HCT116 (cell line): ENCODE data around the gene CDHR4. TPM values are rescaled to one million over a fixed set of nuclear protein-coding genes. Genes with fewer than 3 reads are reported as not detected.

ENCODE experiments used
- ATAC-seq: fragments of 200-7000 bp; cut with Tn5 transposase; 2 replicates; pipeline ENCODE4 v1.9.1; 2020; ENCODE audit warnings: mild to moderate bottlenecking, moderate library complexity
- BruUV-seq: library from RNA; stranded (reverse); fragments of 400-500 nt; replicated peaks from 2 replicates; lab custom pipeline; 2021; lab: Mats Ljungman, UMichigan
- CTCF ChIA-PET: fragments of 300-600 bp; sonication (Branson Sonifier 250); formaldehyde crosslinking; loops from one replicate; lab custom pipeline; 2021; ENCODE audit warnings: antibody characterized with exemption; lab: Charles Lee
- POLR2A ChIA-PET: fragments of 300-600, 350-600 bp; sonication (Branson Sonifier 250); formaldehyde crosslinking; loops from one replicate; lab custom pipeline; 2021; ENCODE audit warnings: antibody characterized with exemption; lab: Charles Lee
- RAD21 ChIA-PET, 2 experiments: fragments of 300-600 bp; sonication (Branson Sonifier 250); formaldehyde crosslinking; loops; one replicate each; lab custom pipeline; 2023; ENCODE audit warnings: low total read pairs in 2 of 2; ENCODE audit not compliant: uncharacterized antibody in 2 of 2, unreplicated experiment in 2 of 2, low non-redundant PET in 1 of 2; lab: Charles Lee
- DNase-seq: peaks from one replicate; pipeline ENCODE4 v3.0.0-alpha.2; 2010; ENCODE audit warnings: low read depth, low spot score
- H2AFZ ChIP-seq: fragments of 200-600 bp; shearing (Covaris generic), sonication (generic); 2 replicates; pipeline ENCODE4 v1.6.1; 2017; ENCODE audit warnings: low read depth, mixed run types, mixed read lengths, antibody characterized with exemption, low read length; ENCODE audit not compliant: poor library complexity, severe bottlenecking
- H3K27ac ChIP-seq: 2 replicates; pipeline ENCODE4 v1.5.1; 2012; ENCODE audit warnings: low read depth, low read length
- H3K27me3 ChIP-seq: fragments of 200-600 bp; sonication (generic); 2 replicates; pipeline ENCODE4 v1.6.1; 2016; ENCODE audit warnings: mixed run types, low read length, mixed read lengths; ENCODE audit not compliant: insufficient read depth
- H3K36me3 ChIP-seq, 2 experiments: fragments of 200-500 bp in 1 of 2; fragments of 200-600 bp in 1 of 2; sonication (Bioruptor generic) in 1 of 2; sonication (generic) in 1 of 2; 2 replicates each; pipeline versions ENCODE4 v1.5.1 to v1.6.1; 2014 to 2016; ENCODE audit warnings: low read length in 2 of 2, inconsistent platforms in 1 of 2, mixed read lengths in 1 of 2, mixed run types in 1 of 2; ENCODE audit not compliant: insufficient read depth in 2 of 2, control insufficient read depth in 1 of 2
- H3K4me1 ChIP-seq, 2 experiments: fragments of 200-600 bp in 1 of 2; sonication (generic) in 1 of 2; 2 replicates each; pipeline versions ENCODE4 v1.5.1 to v1.6.1; 2012 to 2017; ENCODE audit warnings: low read length in 2 of 2, inconsistent platforms in 1 of 2, mild to moderate bottlenecking in 1 of 2, mixed read lengths in 1 of 2, mixed run types in 1 of 2, moderate library complexity in 1 of 2; ENCODE audit not compliant: insufficient read depth in 2 of 2, control insufficient read depth in 1 of 2
- H3K4me2 ChIP-seq: fragments of 200-600 bp; sonication (generic); 2 replicates; pipeline ENCODE4 v1.6.1; 2017; ENCODE audit warnings: mixed run types, low read length, mixed read lengths
- H3K4me3 ChIP-seq, 2 experiments: fragments of 200-600 bp in 1 of 2; sonication (generic) in 1 of 2; replicated peaks in 1 of 2; 2 replicates each; pipeline ENCODE4 v1.5.1; 2011 to 2016; ENCODE audit warnings: low read length in 2 of 2, control low read depth in 1 of 2, low read depth in 1 of 2, mild to moderate bottlenecking in 1 of 2, mixed read lengths in 1 of 2, mixed run types in 1 of 2
- H3K79me2 ChIP-seq: fragments of 200-600 bp; sonication (generic); 2 replicates; pipeline ENCODE4 v1.6.1; 2017; ENCODE audit warnings: mild to moderate bottlenecking, mixed run types, low read length, moderate library complexity, mixed read lengths; ENCODE audit not compliant: insufficient read depth
- H3K9ac ChIP-seq: fragments of 200-600 bp; sonication (generic); 2 replicates; pipeline ENCODE4 v1.6.1; 2016; ENCODE audit warnings: low read length, mixed read lengths
- H3K9me2 ChIP-seq: fragments of 200-600 bp; sonication (generic), shearing (Covaris generic); 2 replicates; pipeline ENCODE4 v1.6.1; 2017; ENCODE audit warnings: mixed run types, mild to moderate bottlenecking, moderate library complexity; ENCODE audit not compliant: insufficient read depth
- H3K9me3 ChIP-seq, 2 experiments: fragments of 200-500 bp in 1 of 2; fragments of 200-600 bp in 1 of 2; sonication (Bioruptor generic) in 1 of 2; sonication (generic) in 1 of 2; 2 replicates each; pipeline ENCODE4 v1.6.1; 2014 to 2017; ENCODE audit warnings: low read length in 2 of 2, mixed read lengths in 2 of 2, inconsistent platforms in 1 of 2, low read depth in 1 of 2, mild to moderate bottlenecking in 1 of 2, mixed run types in 1 of 2, moderate library complexity in 1 of 2; ENCODE audit not compliant: control insufficient read depth in 1 of 2, insufficient read depth in 1 of 2
- H4K20me1 ChIP-seq: fragments of 200-600 bp; sonication (generic), shearing (Covaris generic); 2 replicates; pipeline ENCODE4 v1.6.1; 2017; ENCODE audit warnings: mixed run types, mild to moderate bottlenecking, moderate library complexity; ENCODE audit not compliant: insufficient read depth
- CBX3 ChIP-seq: IDR thresholded peaks from 2 replicates; pipeline ENCODE4 v1.6.1; 2012; ENCODE audit warnings: low read depth
- CTCF ChIP-seq, 3 experiments: fragments of 200-600 bp in 1 of 3; sonication (generic) in 1 of 3; IDR thresholded peaks in 2 of 3; conservative IDR thresholded peaks in 1 of 3; 2 replicates each; pipeline ENCODE4 v1.5.1; 2012 to 2017; ENCODE audit warnings: low read depth in 2 of 3, low read length in 2 of 3, antibody characterized with exemption in 1 of 3, borderline replicate concordance in 1 of 3, control low read depth in 1 of 3, mild to moderate bottlenecking in 1 of 3, mixed read lengths in 1 of 3, mixed run types in 1 of 3, moderate library complexity in 1 of 3; ENCODE audit not compliant: insufficient read depth in 1 of 3
- EGR1 ChIP-seq: IDR thresholded peaks from 2 replicates; pipeline ENCODE4 v1.6.1; 2012; ENCODE audit warnings: low read depth
- ELF1 ChIP-seq: IDR thresholded peaks from 2 replicates; pipeline ENCODE4 v1.6.1; 2012; ENCODE audit warnings: low read depth, borderline replicate concordance
- FOSL1 ChIP-seq: IDR thresholded peaks from 2 replicates; pipeline ENCODE4 v1.6.1; 2012; ENCODE audit warnings: low read depth
- POLR2A ChIP-seq: IDR thresholded peaks from 2 replicates; pipeline ENCODE4 v1.7.0; 2011; ENCODE audit warnings: borderline replicate concordance; ENCODE audit not compliant: insufficient read depth, insufficient read length; ENCODE audit errors: extremely low read depth
- POLR2AphosphoS5 ChIP-seq: IDR thresholded peaks from 2 replicates; pipeline ENCODE4 v1.6.1; 2011; ENCODE audit warnings: mild to moderate bottlenecking, low read depth, low read length, moderate library complexity
- SIN3A ChIP-seq: IDR thresholded peaks from 2 replicates; pipeline ENCODE4 v1.6.1; 2012; ENCODE audit warnings: low read depth
- TCF7L2 ChIP-seq: IDR thresholded peaks from 2 replicates; pipeline ENCODE4 v1.7.0; 2011; ENCODE audit warnings: borderline replicate concordance, inconsistent platforms; ENCODE audit not compliant: insufficient read depth, insufficient read length; ENCODE audit errors: extremely low read depth
- YY1 ChIP-seq: IDR thresholded peaks from 2 replicates; pipeline ENCODE4 v1.6.1; 2011; ENCODE audit warnings: low read length, low read depth, moderate library complexity, mild to moderate bottlenecking; ENCODE audit not compliant: insufficient replicate concordance; ENCODE audit errors: extremely low read depth
- ZFX ChIP-seq: fragments of 450-650 bp; IDR thresholded peaks from 2 replicates; pipeline ENCODE4 v1.6.1; 2017
- intact Hi-C: fragments of 100-400 bp; cut with micrococcal nuclease; formaldehyde crosslinking; loops from 2 replicates; pipeline ENCODE4 v1.10.0; 2022
- total RNA-seq: library from RNA; stranded (reverse); gene quantifications from one replicate; pipeline ENCODE4 v1.2.1, GENCODE V29; 2021; ENCODE audit not compliant: unreplicated experiment
- TF ChIP-seq, protein P1 (sequence below): IDR thresholded peaks from 2 replicates; pipeline ENCODE4 v1.6.1; 2012
- TF ChIP-seq, protein P2 (sequence below): IDR thresholded peaks from 2 replicates; pipeline ENCODE4 v1.6.1; 2012

CDHR4 gene
- total RNA-seq, 1 experiment from 2014 or later, result not detected

- BruUV-seq, result no TSS peak
- intact Hi-C loops, result no loop called here
- no peak overlapping the region for H2AFZ ChIP-seq
Measured at GRCh38 chr3:49812916-49813496, 13.3 kb upstream of the CDHR4 start.

DNA sequence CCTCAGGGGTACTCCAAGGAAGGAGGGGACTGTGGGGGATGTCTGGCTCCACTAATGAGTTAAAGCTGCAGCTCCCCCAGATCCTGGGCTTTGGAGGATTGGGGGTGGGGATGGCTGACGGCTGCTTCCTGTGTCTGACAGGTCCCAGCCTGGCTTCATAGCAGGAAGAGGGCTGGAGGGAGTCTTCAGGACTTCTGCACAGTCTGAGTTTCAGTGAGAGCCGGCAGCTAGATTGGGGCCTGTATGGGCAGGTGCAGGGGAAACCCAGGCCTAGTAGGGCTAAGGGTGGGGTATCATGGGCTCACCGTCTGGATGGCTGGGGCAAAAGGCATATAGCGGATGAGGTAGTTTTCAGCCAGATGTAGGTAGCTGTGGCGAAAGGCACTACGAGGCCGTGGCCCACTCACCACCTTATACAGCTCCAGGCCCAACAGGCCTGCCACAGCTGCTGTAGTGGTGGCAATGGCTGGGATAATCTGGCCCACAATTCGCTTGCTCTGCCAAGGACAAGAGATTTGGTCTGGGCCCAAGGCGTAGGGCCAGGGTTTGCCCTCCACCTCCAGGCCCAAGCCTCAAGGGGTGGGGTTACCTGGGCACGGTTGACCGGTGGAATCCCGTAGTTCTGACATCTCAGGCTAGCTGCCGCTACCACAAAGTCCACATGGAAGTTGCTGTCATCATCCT is 7.9 kb upstream of the CDHR4 start:
- H4K20me1 ChIP-seq, result no peaks in the 10 kb centered on the region
- H3K36me3 ChIP-seq, result no peaks in the 10 kb centered on the region
- BruUV-seq, result no TSS peak
- intact Hi-C loops, result no loop called here
- no peak overlapping the region for H3K9ac ChIP-seq
- ChIA-PET RAD21 (interaction anchor here in 1 of 2 experiments (0.6 kb wide), 1 partner anchor 70 kb away, joined by 3 read pairs; no protein-coding TSS in a partner anchor), CTCF (interaction anchor here (0.6 kb wide), 1 partner anchor 10 kb away, joined by 3 read pairs; no protein-coding TSS in a partner anchor), POLR2A (no interaction called here)
- H2AFZ ChIP-seq, result no peak overlapping the region
- no peaks in the 10 kb centered on the region for H3K79me2 ChIP-seq
- no peaks in the 10 kb centered on the region for H3K27me3 ChIP-seq
- ATAC-seq (no peak), DNase-seq (no peak)
- no peak overlapping the region for H3K4me3 ChIP-seq
- H3K4me2 ChIP-seq, result no peak overlapping the region
- H3K9me3 ChIP-seq, result no peaks in the 10 kb centered on the region
- peaks cover 2 to 12% of the 10 kb centered on the region in 2 experiments; a peak in 2 of 4 replicates for H3K4me1 ChIP-seq
- H3K9me2 ChIP-seq, result no peaks in the 10 kb centered on the region
- no peak overlapping the region for H3K27ac ChIP-seq
- TF ChIP-seq EGR1, result no peak
- no peak for TF ChIP-seq POLR2A
- no peak for TF ChIP-seq ZFX
- TF ChIP-seq CBX3, result no peak
- TF ChIP-seq POLR2AphosphoS5, result no peak
- no peak for TF ChIP-seq SIN3A
- no peak for TF ChIP-seq TCF7L2
- TF ChIP-seq ELF1, result no peak
- no peak for TF ChIP-seq FOSL1
- TF ChIP-seq, protein P1, sequence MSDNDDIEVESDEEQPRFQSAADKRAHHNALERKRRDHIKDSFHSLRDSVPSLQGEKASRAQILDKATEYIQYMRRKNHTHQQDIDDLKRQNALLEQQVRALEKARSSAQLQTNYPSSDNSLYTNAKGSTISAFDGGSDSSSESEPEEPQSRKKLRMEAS, result no peak
- TF ChIP-seq, protein P2, sequence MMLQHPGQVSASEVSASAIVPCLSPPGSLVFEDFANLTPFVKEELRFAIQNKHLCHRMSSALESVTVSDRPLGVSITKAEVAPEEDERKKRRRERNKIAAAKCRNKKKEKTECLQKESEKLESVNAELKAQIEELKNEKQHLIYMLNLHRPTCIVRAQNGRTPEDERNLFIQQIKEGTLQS, result no peak
- no peak for TF ChIP-seq CTCF (IDR thresholded peaks at IDR 0.05 in 2 of 3, conservative IDR thresholded peaks at IDR 0.05 in 1 of 3; ENCODE audit: borderline replicate concordance in 1 of 3, insufficient read depth in 1 of 3, low read depth in 2 of 3, low read length in 2 of 3)
- no peak for TF ChIP-seq YY1

More at GRCh38 chr3:49812916-49813496, 13.3 kb upstream of the CDHR4 start:
- no peaks in the 10 kb centered on the region for H3K36me3 ChIP-seq
- H3K4me2 ChIP-seq, result no peak overlapping the region
- H3K4me1 ChIP-seq, result no peaks in the 10 kb centered on the region
- H3K79me2 ChIP-seq, result no peaks in the 10 kb centered on the region
- POLR2A ChIA-PET, result no interaction called here
- CTCF ChIA-PET, result interaction anchor here (1.2 to 1.3 kb wide), 2 partner anchors 10 to 109 kb away, joined by 3 to 4 read pairs; partner anchors contain the start of gene INKA1
- H3K9me2 ChIP-seq, result no peaks in the 10 kb centered on the region
- DNase-seq (no peak), ATAC-seq (no peak)
- no peak for TF ChIP-seq FOSL1
- no peaks in the 10 kb centered on the region for H4K20me1 ChIP-seq
- H3K27me3 ChIP-seq, result no peaks in the 10 kb centered on the region
- H3K9me3 ChIP-seq, result no peaks in the 10 kb centered on the region
- no peak overlapping the region for H3K27ac ChIP-seq
- no peak overlapping the region for H3K4me3 ChIP-seq
- RAD21 ChIA-PET, result no interaction called here
- no peak overlapping the region for H3K9ac ChIP-seq
